ENCODE results near the gene HNRNPA1L2. TPM values are rescaled to one million over a fixed set of nuclear protein-coding genes. Genes with fewer than 3 reads are reported as not detected.

HNRNPA1L2 gene
- total and polyA plus RNA-seq, 4 donors: 4.8 to 10.3 (median 8.3) TPM

GRCh38 chr13:52686376-52686775 is 44.1 kb downstream of the HNRNPA1L2 start:
- peaks cover 0 to 40% (median 14%) of the 10 kb centered on the region in 4 donors for H3K36me3 ChIP-seq (ENCODE audit: control insufficient read depth in 4 of 4, insufficient read depth in 4 of 4, low read length in 4 of 4)
- H3K27me3 ChIP-seq (ENCODE audit: control insufficient read depth in 3 of 3, insufficient read depth in 3 of 3, low read length in 2 of 3): no peaks in the 10 kb centered on the region
- DNase-seq (no peak), ATAC-seq (ENCODE audit: insufficient read depth, low FRiP score) (no peak)
- H3K4me1 ChIP-seq (ENCODE audit: control insufficient read depth in 5 of 5, insufficient read depth in 5 of 5, low read length in 5 of 5): no peaks in the 10 kb centered on the region
- H3K27ac ChIP-seq (ENCODE audit: low read depth in 1 of 2, low read length in 1 of 2): no peak overlapping the region
- no peak for TF ChIP-seq CTCF (IDR thresholded peaks at IDR 0.05; ENCODE audit: control extremely low read depth, extremely low read depth)
- no peak overlapping the region for H3K9ac ChIP-seq (ENCODE audit: insufficient read depth in 1 of 2, low read length in 2 of 2)
- H3K9me3 ChIP-seq (ENCODE audit: control insufficient read depth in 4 of 4, insufficient read depth in 3 of 4, low read length in 3 of 4): no peaks in the 10 kb centered on the region
- WGBS, 2 donors: 88 to 90% methylated on average over 4 of the region's 4 CpGs
- H3K4me3 ChIP-seq: no peak overlapping the region

Other genes starting within 250 kb of the HNRNPA1L2 start
- 10 to 100 TPM; 13.7 to 39.6 TPM for gene THSD1, start 236.3 kb upstream of the HNRNPA1L2 start, total RNA-seq
- gene THSD1, start 236.3 kb upstream of the HNRNPA1L2 start, polyA plus RNA-seq: 1 to 10 TPM; 7.0 to 7.1 TPM
- gene VPS36, start 191.8 kb upstream of the HNRNPA1L2 start, total RNA-seq: 100 to 1,000 TPM in 1 of 2 donors, 10 to 100 TPM in 1; 38.5 to 119 TPM
- 10 to 100 TPM; 17.3 to 21.8 TPM for gene VPS36, start 191.8 kb upstream of the HNRNPA1L2 start, polyA plus RNA-seq
- gene CKAP2, start 187.0 kb upstream of the HNRNPA1L2 start, total RNA-seq: 10 to 100 TPM in 1 of 2 donors, 1 to 10 TPM in 1; 6.5 to 19.2 TPM
- gene CKAP2, start 187.0 kb upstream of the HNRNPA1L2 start, polyA plus RNA-seq: 1 to 10 TPM; 2.0 to 3.0 TPM
- gene SUGT1, start 10.4 kb downstream of the HNRNPA1L2 start, total RNA-seq: 10 to 100 TPM; 39.2 to 48.7 TPM
- 10 to 100 TPM; 30.6 to 37.0 TPM for gene SUGT1, start 10.4 kb downstream of the HNRNPA1L2 start, polyA plus RNA-seq
- gene CNMD, start 97.4 kb downstream of the HNRNPA1L2 start, total RNA-seq: 1 to 10 TPM in 1 of 2 donors, not detected in 1; 1.2 TPM
- under 1 TPM; 0.09 to 0.10 TPM for gene CNMD, start 97.4 kb downstream of the HNRNPA1L2 start, polyA plus RNA-seq
- under 1 TPM in 1 of 2 donors, not detected in 1; 0.28 TPM for gene PCDH8, start 206.2 kb downstream of the HNRNPA1L2 start, total RNA-seq
- gene PCDH8, start 206.2 kb downstream of the HNRNPA1L2 start, polyA plus RNA-seq: under 1 TPM in 1 of 2 donors, not detected in 1; 0.06 TPM

Data from lung (tissue), 12 donors.